ENCODE data around the gene LBR.
A peak's percentile ranks its signal among the peaks of the same experiment; 100 is the strongest.

DNA sequence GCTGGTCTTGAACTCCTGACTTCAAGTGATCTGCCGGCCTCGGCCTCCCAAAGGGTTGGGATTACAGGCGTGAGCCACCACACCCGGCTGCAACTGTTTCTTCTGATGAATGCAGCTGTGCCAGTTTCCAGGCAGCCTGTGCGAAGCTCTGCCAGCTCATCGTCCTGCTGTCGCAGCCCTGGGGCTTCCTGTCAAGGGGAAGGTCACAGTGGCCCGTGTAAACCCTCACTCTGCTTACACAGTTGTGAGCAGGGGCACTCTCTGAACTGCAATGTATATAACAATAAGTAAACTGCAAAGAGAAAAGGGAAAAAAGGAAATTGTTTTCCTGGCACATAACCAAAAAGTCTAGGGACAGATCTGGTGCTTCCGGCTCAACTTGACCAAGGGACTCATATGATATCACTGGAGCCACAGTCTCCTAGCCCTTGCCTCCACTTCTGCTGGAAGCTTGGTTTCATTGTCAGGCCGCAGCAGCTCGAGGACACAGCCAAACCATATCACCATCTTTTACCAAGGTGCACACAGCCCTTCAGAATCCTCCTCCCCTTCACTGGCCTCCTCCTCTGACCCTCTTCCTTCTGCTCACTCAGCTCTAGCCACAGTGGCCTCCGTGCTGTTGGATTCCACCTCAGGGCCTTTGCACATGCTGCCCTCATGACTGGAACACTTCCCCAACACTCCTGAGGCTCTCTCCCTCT lies 22.8 kb upstream of the LBR start:
- TF ChIP-seq, protein P1, sequence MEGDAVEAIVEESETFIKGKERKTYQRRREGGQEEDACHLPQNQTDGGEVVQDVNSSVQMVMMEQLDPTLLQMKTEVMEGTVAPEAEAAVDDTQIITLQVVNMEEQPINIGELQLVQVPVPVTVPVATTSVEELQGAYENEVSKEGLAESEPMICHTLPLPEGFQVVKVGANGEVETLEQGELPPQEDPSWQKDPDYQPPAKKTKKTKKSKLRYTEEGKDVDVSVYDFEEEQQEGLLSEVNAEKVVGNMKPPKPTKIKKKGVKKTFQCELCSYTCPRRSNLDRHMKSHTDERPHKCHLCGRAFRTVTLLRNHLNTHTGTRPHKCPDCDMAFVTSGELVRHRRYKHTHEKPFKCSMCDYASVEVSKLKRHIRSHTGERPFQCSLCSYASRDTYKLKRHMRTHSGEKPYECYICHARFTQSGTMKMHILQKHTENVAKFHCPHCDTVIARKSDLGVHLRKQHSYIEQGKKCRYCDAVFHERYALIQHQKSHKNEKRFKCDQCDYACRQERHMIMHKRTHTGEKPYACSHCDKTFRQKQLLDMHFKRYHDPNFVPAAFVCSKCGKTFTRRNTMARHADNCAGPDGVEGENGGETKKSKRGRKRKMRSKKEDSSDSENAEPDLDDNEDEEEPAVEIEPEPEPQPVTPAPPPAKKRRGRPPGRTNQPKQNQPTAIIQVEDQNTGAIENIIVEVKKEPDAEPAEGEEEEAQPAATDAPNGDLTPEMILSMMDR (IDR thresholded peaks at IDR 0.05), result peak in 1 of 3 donors; percentile 13
- no peak for TF ChIP-seq POLR2A (IDR thresholded peaks at IDR 0.05)
